ENCODE results near the gene ROR1.

DNA sequence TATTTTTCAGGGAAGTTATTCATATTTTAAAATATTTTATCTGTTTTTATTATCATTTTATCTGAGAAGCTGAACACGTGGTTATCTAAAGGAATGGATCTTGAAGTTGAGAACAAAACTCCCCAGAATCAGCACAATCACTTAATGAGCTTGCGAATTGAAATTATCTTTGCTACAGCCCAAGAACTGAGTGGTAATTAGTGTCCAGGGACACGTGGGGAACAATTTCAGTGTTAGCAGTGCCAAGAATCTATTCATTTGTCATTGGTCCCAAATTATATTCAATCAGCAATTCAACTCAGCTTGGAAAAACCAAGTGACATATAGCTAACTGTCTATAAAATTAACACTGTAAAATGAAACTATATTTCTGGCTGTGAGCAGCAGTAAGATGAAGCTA lies 232.0 kb downstream of the ROR1 start:
- TF ChIP-seq, protein P1, sequence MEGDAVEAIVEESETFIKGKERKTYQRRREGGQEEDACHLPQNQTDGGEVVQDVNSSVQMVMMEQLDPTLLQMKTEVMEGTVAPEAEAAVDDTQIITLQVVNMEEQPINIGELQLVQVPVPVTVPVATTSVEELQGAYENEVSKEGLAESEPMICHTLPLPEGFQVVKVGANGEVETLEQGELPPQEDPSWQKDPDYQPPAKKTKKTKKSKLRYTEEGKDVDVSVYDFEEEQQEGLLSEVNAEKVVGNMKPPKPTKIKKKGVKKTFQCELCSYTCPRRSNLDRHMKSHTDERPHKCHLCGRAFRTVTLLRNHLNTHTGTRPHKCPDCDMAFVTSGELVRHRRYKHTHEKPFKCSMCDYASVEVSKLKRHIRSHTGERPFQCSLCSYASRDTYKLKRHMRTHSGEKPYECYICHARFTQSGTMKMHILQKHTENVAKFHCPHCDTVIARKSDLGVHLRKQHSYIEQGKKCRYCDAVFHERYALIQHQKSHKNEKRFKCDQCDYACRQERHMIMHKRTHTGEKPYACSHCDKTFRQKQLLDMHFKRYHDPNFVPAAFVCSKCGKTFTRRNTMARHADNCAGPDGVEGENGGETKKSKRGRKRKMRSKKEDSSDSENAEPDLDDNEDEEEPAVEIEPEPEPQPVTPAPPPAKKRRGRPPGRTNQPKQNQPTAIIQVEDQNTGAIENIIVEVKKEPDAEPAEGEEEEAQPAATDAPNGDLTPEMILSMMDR (conservative IDR thresholded peaks at IDR 0.05; ENCODE audit: low read depth, low read length): no peak
- TF ChIP-seq POLR2A (IDR thresholded peaks at IDR 0.05; ENCODE audit: low read depth, low read length): no peak
- TF ChIP-seq RAD21 (IDR thresholded peaks at IDR 0.05; ENCODE audit: low read length): no peak
- TF ChIP-seq MAZ (IDR thresholded peaks at IDR 0.05; ENCODE audit: borderline replicate concordance, low read depth, low read length): no peak
